Left ventricle myocardium inferior (tissue), 1 donor: Measurements from ENCODE around the gene R3HDM2. TPM values are rescaled to one million over a fixed set of nuclear protein-coding genes. Genes with fewer than 3 reads are reported as not detected.

Source experiments
- DNase-seq: peaks from one replicate; pipeline ENCODE4 v3.0.0-alpha.2; 2020
- H3K27ac ChIP-seq: fragments of 200-600 bp; replicated peaks from 2 replicates; pipeline ENCODE4 v1.8.0; 2021
- H3K27me3 ChIP-seq: fragments of 200-600 bp; 2 replicates; pipeline ENCODE4 v1.8.0; 2021; ENCODE audit warnings: low read depth
- H3K36me3 ChIP-seq: fragments of 200-600 bp; 2 replicates; pipeline ENCODE4 v1.8.0; 2021
- H3K4me1 ChIP-seq: fragments of 200-600 bp; 2 replicates; pipeline ENCODE4 v1.8.0; 2021
- H3K4me3 ChIP-seq: fragments of 200-600 bp; 2 replicates; pipeline ENCODE4 v1.8.0; 2021; ENCODE audit warnings: mild to moderate bottlenecking, moderate library complexity
- H3K9me3 ChIP-seq: fragments of 200-600 bp; replicated peaks from 2 replicates; pipeline ENCODE4 v1.8.0; 2021
- intact Hi-C: fragments of 100-400 bp; cut with micrococcal nuclease; formaldehyde crosslinking; loops from one replicate; pipeline ENCODE4 v1.11.0; 2022
- total RNA-seq: library from RNA; stranded (reverse); fragmentation: NEBNext Ultra II Directional; extraction: Animal tissue kit (Norgen Biotek cat#: 25700); gene quantifications from one replicate; pipeline ENCODE4 v1.2.1, GENCODE V29; 2021
- TF ChIP-seq, protein P1 (sequence below): fragments of 200-600 bp; IDR thresholded peaks from 2 replicates; pipeline ENCODE4 v1.8.0; 2021; ENCODE audit warnings: antibody characterized with exemption, mild to moderate bottlenecking, borderline replicate concordance
- donor health status: DM: no; HTN: yes; CAD: no; lungs with severe emphysema.

The R3HDM2 gene
- total RNA-seq, 1 donor from 2014 or later, result 63.1 TPM

DNA sequence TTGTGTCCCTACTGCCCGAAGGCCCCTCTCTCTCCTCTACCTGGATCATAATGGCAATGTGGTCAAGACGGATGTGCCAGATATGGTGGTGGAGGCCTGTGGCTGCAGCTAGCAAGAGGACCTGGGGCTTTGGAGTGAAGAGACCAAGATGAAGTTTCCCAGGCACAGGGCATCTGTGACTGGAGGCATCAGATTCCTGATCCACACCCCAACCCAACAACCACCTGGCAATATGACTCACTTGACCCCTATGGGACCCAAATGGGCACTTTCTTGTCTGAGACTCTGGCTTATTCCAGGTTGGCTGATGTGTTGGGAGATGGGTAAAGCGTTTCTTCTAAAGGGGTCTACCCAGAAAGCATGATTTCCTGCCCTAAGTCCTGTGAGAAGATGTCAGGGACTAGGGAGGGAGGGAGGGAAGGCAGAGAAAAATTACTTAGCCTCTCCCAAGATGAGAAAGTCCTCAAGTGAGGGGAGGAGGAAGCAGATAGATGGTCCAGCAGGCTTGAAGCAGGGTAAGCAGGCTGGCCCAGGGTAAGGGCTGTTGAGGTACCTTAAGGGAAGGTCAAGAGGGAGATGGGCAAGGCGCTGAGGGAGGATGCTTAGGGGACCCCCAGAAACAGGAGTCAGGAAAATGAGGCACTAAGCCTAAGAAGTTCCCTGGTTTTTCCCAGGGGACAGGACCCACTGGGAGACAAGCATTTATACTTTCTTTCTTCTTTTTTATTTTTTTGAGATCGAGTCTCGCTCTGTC, 26.1 kb upstream of the R3HDM2 start:
- intact Hi-C loops, result loop anchor here (5.0 kb wide), 1 partner anchor 155 kb away; no protein-coding TSS in a partner anchor
- no peaks in the 10 kb centered on the region for H3K36me3 ChIP-seq
- H3K27me3 ChIP-seq, result peaks cover 16% of the 10 kb centered on the region
- H3K27ac ChIP-seq, result no peak overlapping the region
- DNase-seq, result no peak
- no peak overlapping the region for H3K4me3 ChIP-seq
- H3K4me1 ChIP-seq, result peaks cover 49% of the 10 kb centered on the region
- H3K9me3 ChIP-seq, result no peaks in the 10 kb centered on the region
- TF ChIP-seq, protein P1, sequence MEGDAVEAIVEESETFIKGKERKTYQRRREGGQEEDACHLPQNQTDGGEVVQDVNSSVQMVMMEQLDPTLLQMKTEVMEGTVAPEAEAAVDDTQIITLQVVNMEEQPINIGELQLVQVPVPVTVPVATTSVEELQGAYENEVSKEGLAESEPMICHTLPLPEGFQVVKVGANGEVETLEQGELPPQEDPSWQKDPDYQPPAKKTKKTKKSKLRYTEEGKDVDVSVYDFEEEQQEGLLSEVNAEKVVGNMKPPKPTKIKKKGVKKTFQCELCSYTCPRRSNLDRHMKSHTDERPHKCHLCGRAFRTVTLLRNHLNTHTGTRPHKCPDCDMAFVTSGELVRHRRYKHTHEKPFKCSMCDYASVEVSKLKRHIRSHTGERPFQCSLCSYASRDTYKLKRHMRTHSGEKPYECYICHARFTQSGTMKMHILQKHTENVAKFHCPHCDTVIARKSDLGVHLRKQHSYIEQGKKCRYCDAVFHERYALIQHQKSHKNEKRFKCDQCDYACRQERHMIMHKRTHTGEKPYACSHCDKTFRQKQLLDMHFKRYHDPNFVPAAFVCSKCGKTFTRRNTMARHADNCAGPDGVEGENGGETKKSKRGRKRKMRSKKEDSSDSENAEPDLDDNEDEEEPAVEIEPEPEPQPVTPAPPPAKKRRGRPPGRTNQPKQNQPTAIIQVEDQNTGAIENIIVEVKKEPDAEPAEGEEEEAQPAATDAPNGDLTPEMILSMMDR, result no peak

- Histone ChIP-seq H3K4me3 (no peak overlapping the region), H3K4me1 (peaks cover 47% of the 10 kb centered on the region)
Observed at GRCh38 chr12:57456145-57456700, 25.4 kb upstream of the R3HDM2 start.

GRCh38 chr12:57455374-57456144, 24.7 kb upstream of the R3HDM2 start:
- no peaks in the 10 kb centered on the region for H3K36me3 ChIP-seq
- TF ChIP-seq, protein P1, result no peak
- no peaks in the 10 kb centered on the region for H3K9me3 ChIP-seq
- H3K27ac ChIP-seq, result no peak overlapping the region
- no peak for DNase-seq
- peaks cover 41% of the 10 kb centered on the region for H3K4me1 ChIP-seq
- H3K4me3 ChIP-seq, result no peak overlapping the region
- intact Hi-C loops, result loop anchor here (5.0 kb wide), 1 partner anchor 153 kb away; no protein-coding TSS in a partner anchor
- peaks cover 4% of the 10 kb centered on the region for H3K27me3 ChIP-seq

More at GRCh38 chr12:57456145-57456700, 25.4 kb upstream of the R3HDM2 start:
- intact Hi-C loops, result loop anchor here (5.0 kb wide), 1 partner anchor 154 kb away; no protein-coding TSS in a partner anchor
- TF ChIP-seq, protein P1, result peak; percentile 61
- H3K36me3 ChIP-seq, result no peaks in the 10 kb centered on the region
- peaks cover 11% of the 10 kb centered on the region for H3K27me3 ChIP-seq
- H3K27ac ChIP-seq, result no peak overlapping the region
- no peaks in the 10 kb centered on the region for H3K9me3 ChIP-seq
- DNase-seq, result no peak

- TF ChIP-seq, protein P1, result no peak
- H3K27me3 ChIP-seq, result no peaks in the 10 kb centered on the region
- no peaks in the 10 kb centered on the region for H3K36me3 ChIP-seq
- no peak within 1 kb of the TSS for H3K27ac ChIP-seq
- H3K4me3 ChIP-seq, result no peak within 1 kb of the TSS
- peaks cover 33% of the 10 kb centered on the region for H3K4me1 ChIP-seq
- no peak for DNase-seq
- intact Hi-C loops, result loop anchor here (5.0 kb wide), 1 partner anchor 152 kb away; no protein-coding TSS in a partner anchor
- H3K9me3 ChIP-seq, result no peaks in the 10 kb centered on the region
Observed at GRCh38 chr12:57454566-57455373, 23.9 kb upstream of the R3HDM2 start, which contains the start of gene INHBE. INHBE (plus strand) TSS chr12:57455307; CDS start chr12:57455537, 230 bp downstream.

GRCh38 chr12:57454213-57454565, 23.3 kb upstream of the R3HDM2 start:
- peaks cover 27% of the 10 kb centered on the region for H3K4me1 ChIP-seq
- H3K4me3 ChIP-seq, result no peak overlapping the region
- no peak for DNase-seq
- H3K27me3 ChIP-seq, result no peaks in the 10 kb centered on the region
- no peaks in the 10 kb centered on the region for H3K36me3 ChIP-seq
- no peaks in the 10 kb centered on the region for H3K9me3 ChIP-seq
- no peak overlapping the region for H3K27ac ChIP-seq
- intact Hi-C loops, result no loop called here
- TF ChIP-seq, protein P1, result no peak
